Vagina (tissue), 2 donors: ENCODE results near the gene MAL.

ENCODE experiments used
- CTCF ChIP-seq, 3 experiments: fragments of 450-650 bp in 2 of 3; fragments of 200-600 bp in 1 of 3; sonication (generic) in 1 of 3; IDR thresholded peaks; one replicate each; pipeline ENCODE4 v1.5.1; 2017 to 2019; ENCODE audit warnings: antibody characterized with exemption in 3 of 3, mild to moderate bottlenecking in 2 of 3, moderate library complexity in 2 of 3
- POLR2A ChIP-seq, 2 donors: fragments of 450-650 bp; IDR thresholded peaks; one replicate each; pipeline ENCODE4 v1.6.1; 2017; ENCODE audit warnings: antibody characterized with exemption in 2 of 2, mild to moderate bottlenecking in 2 of 2, moderate library complexity in 2 of 2

GRCh38 chr2:95027369-95027720 lies 1.8 kb downstream of the MAL start:
- TF ChIP-seq CTCF (IDR thresholded peaks at IDR 0.05), result no peak
- no peak for TF ChIP-seq POLR2A (IDR thresholded peaks at IDR 0.05)
